ENCODE data around the gene PCSK9. TPM values are rescaled to one million over a fixed set of nuclear protein-coding genes. Genes with fewer than 3 reads are reported as not detected.

PCSK9 gene
- total and polyA plus RNA-seq, 2 experiments from 2014 or later = 23.5 to 31.4 TPM

- TF ChIP-seq EZH2phosphoT487 (IDR thresholded peaks at IDR 0.05; ENCODE audit: low read depth, severe bottlenecking, unreplicated experiment) = no peak
- no peak for TF ChIP-seq EZH2 (IDR thresholded peaks at IDR 0.05; ENCODE audit: borderline replicate concordance)
- TF ChIP-seq, protein P1, sequence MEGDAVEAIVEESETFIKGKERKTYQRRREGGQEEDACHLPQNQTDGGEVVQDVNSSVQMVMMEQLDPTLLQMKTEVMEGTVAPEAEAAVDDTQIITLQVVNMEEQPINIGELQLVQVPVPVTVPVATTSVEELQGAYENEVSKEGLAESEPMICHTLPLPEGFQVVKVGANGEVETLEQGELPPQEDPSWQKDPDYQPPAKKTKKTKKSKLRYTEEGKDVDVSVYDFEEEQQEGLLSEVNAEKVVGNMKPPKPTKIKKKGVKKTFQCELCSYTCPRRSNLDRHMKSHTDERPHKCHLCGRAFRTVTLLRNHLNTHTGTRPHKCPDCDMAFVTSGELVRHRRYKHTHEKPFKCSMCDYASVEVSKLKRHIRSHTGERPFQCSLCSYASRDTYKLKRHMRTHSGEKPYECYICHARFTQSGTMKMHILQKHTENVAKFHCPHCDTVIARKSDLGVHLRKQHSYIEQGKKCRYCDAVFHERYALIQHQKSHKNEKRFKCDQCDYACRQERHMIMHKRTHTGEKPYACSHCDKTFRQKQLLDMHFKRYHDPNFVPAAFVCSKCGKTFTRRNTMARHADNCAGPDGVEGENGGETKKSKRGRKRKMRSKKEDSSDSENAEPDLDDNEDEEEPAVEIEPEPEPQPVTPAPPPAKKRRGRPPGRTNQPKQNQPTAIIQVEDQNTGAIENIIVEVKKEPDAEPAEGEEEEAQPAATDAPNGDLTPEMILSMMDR (IDR thresholded peaks at IDR 0.05; ENCODE audit: poor library complexity) = no peak
- no peaks in the 10 kb centered on the region for H3K9me2 ChIP-seq (replicated peaks; ENCODE audit: insufficient read depth)
- no peaks in the 10 kb centered on the region for H3K79me2 ChIP-seq
- no peaks in the 10 kb centered on the region for H3K36me3 ChIP-seq (replicated peaks; ENCODE audit: insufficient read depth, low read depth)
- no peak overlapping the region for H3K4me3 ChIP-seq
- H3K4me2 ChIP-seq = no peak overlapping the region
- no peak overlapping the region for H2AFZ ChIP-seq
- H3K9me3 ChIP-seq (ENCODE audit: low read depth) = no peaks in the 10 kb centered on the region
- DNase-seq (ENCODE audit: low spot score) = no peak
- WGBS (ENCODE audit: low lambda C conversion rate, missing lambda C conversion rate) = 85% methylated on average over 2 of the region's 2 CpGs
- H4K20me1 ChIP-seq (ENCODE audit: insufficient read depth, poor library complexity, severe bottlenecking) = no peaks in the 10 kb centered on the region
- peaks cover 8% of the 10 kb centered on the region for H3K27me3 ChIP-seq
- H3K27ac ChIP-seq = no peak overlapping the region
- no peaks in the 10 kb centered on the region for H3K4me1 ChIP-seq (ENCODE audit: insufficient read depth)
Observed at GRCh38 chr1:55002686-55003085, 36.7 kb upstream of the PCSK9 start.

DNA sequence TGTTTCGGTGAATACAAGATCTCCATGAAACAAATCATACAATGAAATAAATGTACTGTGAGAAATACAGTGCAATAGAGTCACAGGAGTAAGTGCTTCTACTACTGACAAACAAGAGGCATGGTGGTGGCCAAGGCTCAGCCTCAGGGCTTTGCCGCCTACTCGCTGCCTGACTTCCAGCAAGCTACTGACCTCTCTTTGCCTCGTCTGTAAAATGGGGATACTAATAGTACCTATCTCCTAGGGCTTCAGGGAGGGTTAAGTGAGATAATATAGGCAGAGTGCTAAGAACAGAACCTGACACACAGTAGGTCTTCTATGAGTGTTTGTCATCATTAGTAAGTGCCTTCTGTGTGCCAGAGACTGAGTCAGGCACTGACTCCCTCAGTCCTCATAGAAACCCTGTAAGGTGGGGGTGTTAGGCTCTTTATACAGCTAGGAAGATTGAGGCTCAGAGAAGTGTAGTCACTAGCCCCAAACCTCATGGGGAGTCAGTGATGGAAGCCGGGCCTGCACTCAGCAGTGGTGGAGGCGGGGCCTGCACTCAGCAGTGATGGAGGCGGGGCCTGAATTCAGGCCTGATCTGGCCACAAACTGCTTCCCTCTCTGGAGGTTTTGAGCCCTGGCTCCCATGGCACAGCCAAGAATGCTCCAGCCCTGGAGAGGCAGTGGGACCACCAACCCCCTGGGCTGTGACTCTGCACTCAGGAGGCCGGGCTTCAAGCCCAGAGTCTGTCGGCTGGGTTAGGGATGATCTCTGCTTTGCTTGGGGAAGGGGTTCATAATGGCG, 33.8 kb upstream of the PCSK9 start:
- H3K9me3 ChIP-seq (ENCODE audit: low read depth) = no peaks in the 10 kb centered on the region
- H3K27me3 ChIP-seq = no peaks in the 10 kb centered on the region
- H3K27ac ChIP-seq = no peak overlapping the region
- H4K20me1 ChIP-seq (ENCODE audit: insufficient read depth, poor library complexity, severe bottlenecking) = no peaks in the 10 kb centered on the region
- no peak for DNase-seq (ENCODE audit: low spot score)
- no peaks in the 10 kb centered on the region for H3K4me1 ChIP-seq (ENCODE audit: insufficient read depth)
- 91% methylated on average over 10 of the region's 10 CpGs for WGBS (ENCODE audit: low lambda C conversion rate, missing lambda C conversion rate)
- H3K4me2 ChIP-seq = no peak overlapping the region
- no peaks in the 10 kb centered on the region for H3K79me2 ChIP-seq
- TF ChIP-seq, protein P1 (IDR thresholded peaks at IDR 0.05; ENCODE audit: poor library complexity) = no peak
- no peak for TF ChIP-seq EZH2phosphoT487 (IDR thresholded peaks at IDR 0.05; ENCODE audit: low read depth, severe bottlenecking, unreplicated experiment)
- TF ChIP-seq EZH2 (IDR thresholded peaks at IDR 0.05; ENCODE audit: borderline replicate concordance) = no peak
- H2AFZ ChIP-seq = no peak overlapping the region
- H3K9me2 ChIP-seq (replicated peaks; ENCODE audit: insufficient read depth) = no peaks in the 10 kb centered on the region
- no peak overlapping the region for H3K4me3 ChIP-seq
- no peaks in the 10 kb centered on the region for H3K36me3 ChIP-seq (replicated peaks; ENCODE audit: insufficient read depth, low read depth)

GRCh38 chr1:55006931-55007330, 32.4 kb upstream of the PCSK9 start:
- TF ChIP-seq, protein P1 (IDR thresholded peaks at IDR 0.05; ENCODE audit: poor library complexity) = no peak
- TF ChIP-seq EZH2 (IDR thresholded peaks at IDR 0.05; ENCODE audit: borderline replicate concordance) = no peak
- no peak for TF ChIP-seq EZH2phosphoT487 (IDR thresholded peaks at IDR 0.05; ENCODE audit: low read depth, severe bottlenecking, unreplicated experiment)
- H3K9me3 ChIP-seq (ENCODE audit: low read depth) = no peaks in the 10 kb centered on the region
- H3K27me3 ChIP-seq = no peaks in the 10 kb centered on the region
- DNase-seq (ENCODE audit: low spot score) = no peak
- no peak overlapping the region for H3K4me2 ChIP-seq
- WGBS (ENCODE audit: low lambda C conversion rate, missing lambda C conversion rate) = 91% methylated on average over 12 of the region's 12 CpGs
- H3K27ac ChIP-seq = no peak overlapping the region
- no peaks in the 10 kb centered on the region for H3K9me2 ChIP-seq (replicated peaks; ENCODE audit: insufficient read depth)
- no peaks in the 10 kb centered on the region for H4K20me1 ChIP-seq (ENCODE audit: insufficient read depth, poor library complexity, severe bottlenecking)
- H3K36me3 ChIP-seq (replicated peaks; ENCODE audit: insufficient read depth, low read depth) = no peaks in the 10 kb centered on the region
- H2AFZ ChIP-seq = no peak overlapping the region
- H3K4me1 ChIP-seq (ENCODE audit: insufficient read depth) = no peaks in the 10 kb centered on the region
- H3K79me2 ChIP-seq = no peaks in the 10 kb centered on the region
- no peak overlapping the region for H3K4me3 ChIP-seq
